GM23338 (cell line): ENCODE measurements around the gene KLHL41. TPM values are rescaled to one million over a fixed set of nuclear protein-coding genes. Genes with fewer than 3 reads are reported as not detected.

Experiments used
- ATAC-seq: fragments of 200-7000 bp; cut with Tn5 transposase; 3 replicates; pipeline ENCODE4 v1.9.1; 2020
- DNase-seq: peaks from one replicate; pipeline ENCODE4 v3.0.0-alpha.2; 2015; ENCODE audit warnings: low spot score
- H2AFZ ChIP-seq: fragments of 200-600 bp; sonication (generic); 2 replicates; pipeline ENCODE4 v1.8.0; 2016; ENCODE audit warnings: antibody characterized with exemption, mild to moderate bottlenecking, moderate library complexity
- H3F3A ChIP-seq: fragments of 200-600 bp; sonication (generic); replicated peaks from 2 replicates; pipeline ENCODE4 v1.8.0; 2017; ENCODE audit warnings: antibody characterized with exemption, mixed run types, low read depth
- H3K27ac ChIP-seq: fragments of 200-600 bp; sonication (generic); 2 replicates; pipeline ENCODE4 v1.6.1; 2016; ENCODE audit warnings: low read depth
- H3K27me3 ChIP-seq: fragments of 200-600 bp; sonication (generic); 2 replicates; pipeline ENCODE4 v1.8.0; 2016; ENCODE audit warnings: mild to moderate bottlenecking, mixed run types, moderate library complexity; ENCODE audit not compliant: insufficient read depth
- H3K36me3 ChIP-seq: fragments of 200-600 bp; sonication (generic); 2 replicates; pipeline ENCODE4 v1.8.0; 2016; ENCODE audit warnings: mild to moderate bottlenecking; ENCODE audit not compliant: insufficient read depth
- H3K4me1 ChIP-seq: fragments of 200-600 bp; sonication (generic); 2 replicates; pipeline ENCODE4 v1.8.0; 2016; ENCODE audit warnings: mild to moderate bottlenecking, moderate library complexity; ENCODE audit not compliant: insufficient read depth
- H3K4me2 ChIP-seq: fragments of 200-600 bp; sonication (generic); 2 replicates; pipeline ENCODE4 v1.7.1; 2017; ENCODE audit warnings: mixed run types
- H3K4me3 ChIP-seq: fragments of 200-600 bp; sonication (generic); 2 replicates; pipeline ENCODE4 v1.6.1; 2016; ENCODE audit warnings: mixed run types
- H3K79me2 ChIP-seq: fragments of 200-600 bp; sonication (generic); replicated peaks from 2 replicates; pipeline ENCODE4 v1.8.0; 2017; ENCODE audit warnings: mild to moderate bottlenecking; ENCODE audit not compliant: insufficient read depth
- H3K9me2 ChIP-seq: fragments of 200-600 bp; sonication (generic); 2 replicates; pipeline ENCODE4 v1.8.0; 2017; ENCODE audit not compliant: insufficient read depth
- H4K20me1 ChIP-seq: fragments of 200-600 bp; sonication (generic); replicated peaks from 2 replicates; pipeline ENCODE4 v1.8.0; 2017; ENCODE audit warnings: mild to moderate bottlenecking; ENCODE audit not compliant: insufficient read depth
- H3K27ac Mint-ChIP-seq: 2 replicates; pipeline ENCODE4 v1.8.0; 2020; ENCODE audit warnings: inconsistent platforms, mild to moderate bottlenecking, moderate library complexity, mixed read lengths
- H3K27me3 Mint-ChIP-seq: 3 replicates; pipeline ENCODE4 v1.8.0; 2022; ENCODE audit warnings: low read depth, mild to moderate bottlenecking, moderate library complexity, mixed read lengths, inconsistent platforms; ENCODE audit not compliant: insufficient read depth, poor library complexity
- H3K36me3 Mint-ChIP-seq: 3 replicates; pipeline ENCODE4 v1.8.0; 2021; ENCODE audit warnings: low read depth, mild to moderate bottlenecking, inconsistent platforms, moderate library complexity, mixed read lengths
- H3K4me1 Mint-ChIP-seq: 3 replicates; pipeline ENCODE4 v1.8.0; 2020; ENCODE audit warnings: mild to moderate bottlenecking, inconsistent platforms, mixed read lengths
- H3K4me3 Mint-ChIP-seq: 3 replicates; pipeline ENCODE4 v1.8.0; 2021; ENCODE audit warnings: moderate library complexity, mild to moderate bottlenecking, inconsistent platforms, mixed read lengths
- H3K9me3 Mint-ChIP-seq: 3 replicates; pipeline ENCODE4 v1.8.0; 2020; ENCODE audit warnings: moderate library complexity, mild to moderate bottlenecking, inconsistent platforms, mixed read lengths
- CREB1 ChIP-seq: fragments of 250-450 bp; sonication (Bioruptor Pico); IDR thresholded peaks from 2 replicates; pipeline ENCODE4 v1.5.0; 2020; ENCODE audit warnings: low read depth, mild to moderate bottlenecking, moderate library complexity
- CTCF ChIP-seq, 2 experiments: fragments of 200-600 bp in 1 of 2; sonication (generic) in 1 of 2; conservative IDR thresholded peaks; 2 replicates each; pipeline versions ENCODE4 v1.5.1 to v1.6.1; 2016 to 2017; ENCODE audit warnings: antibody characterized with exemption in 2 of 2, low read depth in 2 of 2, mild to moderate bottlenecking in 2 of 2, moderate library complexity in 1 of 2
- EZH2 ChIP-seq: fragments of 200-600 bp; sonication (generic); IDR thresholded peaks from one replicate; pipeline ENCODE4 v1.8.0; 2017; ENCODE audit warnings: antibody characterized with exemption, mild to moderate bottlenecking, low read depth; ENCODE audit not compliant: unreplicated experiment
- EZH2phosphoT487 ChIP-seq: fragments of 200-600 bp; sonication (generic); IDR thresholded peaks from one replicate; pipeline ENCODE4 v1.8.1; 2018; ENCODE audit warnings: antibody characterized with exemption; ENCODE audit not compliant: unreplicated experiment
- JUNB ChIP-seq: IDR thresholded peaks from one replicate; pipeline ENCODE4 v1.6.1; 2016; ENCODE audit warnings: antibody characterized with exemption; ENCODE audit not compliant: unreplicated experiment
- NANOG ChIP-seq: IDR thresholded peaks from 2 replicates; pipeline ENCODE4 v1.6.1; 2016; ENCODE audit warnings: antibody characterized with exemption, borderline replicate concordance
- POLR2AphosphoS5 ChIP-seq: IDR thresholded peaks from 2 replicates; pipeline ENCODE4 v1.6.1; 2016; ENCODE audit warnings: antibody characterized with exemption, low read depth
- REST ChIP-seq: IDR thresholded peaks from one replicate; pipeline ENCODE4 v1.6.1; 2018; ENCODE audit warnings: antibody characterized with exemption; ENCODE audit not compliant: unreplicated experiment
- STAT1 ChIP-seq: IDR thresholded peaks from one replicate; pipeline ENCODE4 v1.6.1; 2016; ENCODE audit warnings: antibody characterized with exemption; ENCODE audit not compliant: unreplicated experiment
- ZNF114 ChIP-seq: fragments of 250-450 bp; sonication (Bioruptor Pico); IDR thresholded peaks from 2 replicates; pipeline ENCODE4 v1.5.0; 2020; ENCODE audit warnings: mild to moderate bottlenecking, moderate library complexity
- ZNF331 ChIP-seq: fragments of 250-450 bp; sonication (Bioruptor Pico); IDR thresholded peaks from 2 replicates; pipeline ENCODE4 v1.5.0; 2020; ENCODE audit warnings: low read depth, mild to moderate bottlenecking, moderate library complexity
- ZNF462 ChIP-seq: fragments of 250-450 bp; sonication (Bioruptor Pico); IDR thresholded peaks from 2 replicates; pipeline ENCODE4 v1.5.0; 2020; ENCODE audit warnings: mild to moderate bottlenecking, moderate library complexity
- polyA plus RNA-seq: library from polyadenylated mRNA; unstranded; fragments of >200 nt; fragmentation: Nextera tagmentation; extraction: Ambion mirVana; gene quantifications from 2 replicates; pipeline ENCODE4 v1.2.1, GENCODE V29; 2016
- total RNA-seq: library from RNA; depleted of rRNA; stranded (reverse); fragments of >200 nt; shearing (Covaris generic); gene quantifications from 2 replicates; pipeline ENCODE4 v1.2.3, GENCODE V29; 2014

KLHL41 gene
- total and polyA plus RNA-seq, 2 experiments from 2014 or later: not detected

- no peaks in the 10 kb centered on the region; the same call in 1 of the 2 replicates for H3K36me3 ChIP-seq
- H3K9me3 Mint-ChIP-seq: no peaks in the 10 kb centered on the region
- TF ChIP-seq CREB1 (CRISPR knock-in tag) (no peak), STAT1 (no peak), ZNF114 (no peak), EZH2phosphoT487 (no peak), NANOG (no peak), JUNB (no peak), CTCF (conservative IDR thresholded peaks at IDR 0.05; ENCODE audit: low read depth in 2 of 2) (no peak), ZNF462 (CRISPR knock-in tag) (no peak), ZNF331 (CRISPR knock-in tag) (no peak), REST (no peak), EZH2 (no peak), POLR2AphosphoS5 (no peak)
These were observed 56.2 kb downstream of the KLHL41 start for GRCh38 chr2:169565686-169566085.

More at GRCh38 chr2:169565686-169566085, 56.2 kb downstream of the KLHL41 start:
- no peaks in the 10 kb centered on the region for H3K27me3 ChIP-seq
- Mint-ChIP-seq H3K36me3 (peaks cover 38% of the 10 kb centered on the region), H3K4me3 (no peak overlapping the region), H3K27me3 (peaks cover 5% of the 10 kb centered on the region), H3K27ac (no peak overlapping the region), H3K4me1 (no peaks in the 10 kb centered on the region; the same call in 2 of the 3 replicates)
- no peak overlapping the region for H3K27ac ChIP-seq
- H3F3A ChIP-seq: peaks cover 9% of the 10 kb centered on the region; the same call in 1 of the 2 replicates
- no peak overlapping the region for H3K4me3 ChIP-seq
- H2AFZ ChIP-seq: no peak overlapping the region
- H3K4me2 ChIP-seq: no peak overlapping the region
- ATAC-seq (no peak), DNase-seq (no peak)
- peaks cover 32% of the 10 kb centered on the region for H3K79me2 ChIP-seq
- H3K9me2 ChIP-seq: no peaks in the 10 kb centered on the region
- peaks cover 11% of the 10 kb centered on the region; the same call in 1 of the 2 replicates for H4K20me1 ChIP-seq
- H3K4me1 ChIP-seq: no peaks in the 10 kb centered on the region
